ENCODE data around the gene TGDS.
"Not testable (repeated sequence)": the region's sequence is repeated elsewhere in the genome, so short reads cannot be mapped to it uniquely, and the experiment has no call there.

TGDS gene

GRCh38 chr13:94595950-94596574 lies at the start of gene TGDS:
TSS of gene TGDS (minus strand) at chr13:94596152. CDS start at chr13:94596136, 16 bp downstream.
- peak; percentile 96 for DNase-seq

- no peak for DNase-seq
Observed at GRCh38 chr13:94641409-94641941, 45.5 kb upstream of the TGDS start.

- no peak for DNase-seq
Observed at GRCh38 chr13:94640721-94641120, 44.8 kb upstream of the TGDS start.

- DNase-seq = not testable (repeated sequence)
Observed at GRCh38 chr13:94637677-94638076, 41.7 kb upstream of the TGDS start.

GRCh38 chr13:94636942-94637578 lies 41.1 kb upstream of the TGDS start:
- no peak for DNase-seq

- not testable (repeated sequence) for DNase-seq
Observed at GRCh38 chr13:94636096-94636495, 40.1 kb upstream of the TGDS start.

- DNase-seq = no peak
Observed at GRCh38 chr13:94632226-94632980, 36.5 kb upstream of the TGDS start.

- DNase-seq = no peak
Observed at GRCh38 chr13:94630858-94631257, 34.9 kb upstream of the TGDS start.

GRCh38 chr13:94623316-94623715 lies 27.4 kb upstream of the TGDS start:
- no peak for DNase-seq

GRCh38 chr13:94622344-94622743 lies 26.4 kb upstream of the TGDS start:
- DNase-seq = no peak

GRCh38 chr13:94620286-94620896 lies 24.4 kb upstream of the TGDS start:
- peak; percentile 42 for DNase-seq

- DNase-seq = peak; percentile 45
Observed at GRCh38 chr13:94617389-94618000, 21.5 kb upstream of the TGDS start.

GRCh38 chr13:94613051-94613450 lies 17.1 kb upstream of the TGDS start:
- no peak for DNase-seq

- DNase-seq = no peak
Observed at GRCh38 chr13:94612050-94612449, 16.1 kb upstream of the TGDS start.

GRCh38 chr13:94610475-94610874 lies 14.5 kb upstream of the TGDS start:
- DNase-seq = no peak

- no peak for DNase-seq
Observed at GRCh38 chr13:94609196-94609595, 13.2 kb upstream of the TGDS start.

GRCh38 chr13:94608586-94608985 lies 12.6 kb upstream of the TGDS start:
- DNase-seq = no peak

- DNase-seq = peak; percentile 8
Observed at GRCh38 chr13:94607939-94608338, 12.0 kb upstream of the TGDS start.

- DNase-seq = no peak
Observed at GRCh38 chr13:94607056-94607455, 11.1 kb upstream of the TGDS start.

GRCh38 chr13:94602467-94602866 lies 6.5 kb upstream of the TGDS start:
- DNase-seq = no peak

- peak; percentile 98 for DNase-seq
Observed at GRCh38 chr13:94601446-94602431, 5.8 kb upstream of the TGDS start, which contains the start of gene GPR180. TSS of gene GPR180 (plus strand) at chr13:94601857. CDS start at chr13:94601928, 71 bp downstream.
